Stimulated activated naive CD8-positive, alpha-beta T cell treated with anti-CD3 and anti-CD28 coated beads, Interleukin-15, Interleukin-2, amounts not matched to agents 100 U/mL and 50 U/mL, for 24 hours (primary cell): ENCODE results near the gene EVPLL.
"Not testable (repeated sequence)": the region's sequence is repeated elsewhere in the genome, so short reads cannot be mapped to it uniquely, and the experiment has no call there.

ENCODE experiments used
- ATAC-seq: fragments of 150-1000 bp; cut with Tn5 transposase; one replicate; pipeline ENCODE4 v1.10.0; 2021
- DNase-seq: peaks from one replicate; pipeline ENCODE4 v3.0.0; 2021

The EVPLL gene

DNA sequence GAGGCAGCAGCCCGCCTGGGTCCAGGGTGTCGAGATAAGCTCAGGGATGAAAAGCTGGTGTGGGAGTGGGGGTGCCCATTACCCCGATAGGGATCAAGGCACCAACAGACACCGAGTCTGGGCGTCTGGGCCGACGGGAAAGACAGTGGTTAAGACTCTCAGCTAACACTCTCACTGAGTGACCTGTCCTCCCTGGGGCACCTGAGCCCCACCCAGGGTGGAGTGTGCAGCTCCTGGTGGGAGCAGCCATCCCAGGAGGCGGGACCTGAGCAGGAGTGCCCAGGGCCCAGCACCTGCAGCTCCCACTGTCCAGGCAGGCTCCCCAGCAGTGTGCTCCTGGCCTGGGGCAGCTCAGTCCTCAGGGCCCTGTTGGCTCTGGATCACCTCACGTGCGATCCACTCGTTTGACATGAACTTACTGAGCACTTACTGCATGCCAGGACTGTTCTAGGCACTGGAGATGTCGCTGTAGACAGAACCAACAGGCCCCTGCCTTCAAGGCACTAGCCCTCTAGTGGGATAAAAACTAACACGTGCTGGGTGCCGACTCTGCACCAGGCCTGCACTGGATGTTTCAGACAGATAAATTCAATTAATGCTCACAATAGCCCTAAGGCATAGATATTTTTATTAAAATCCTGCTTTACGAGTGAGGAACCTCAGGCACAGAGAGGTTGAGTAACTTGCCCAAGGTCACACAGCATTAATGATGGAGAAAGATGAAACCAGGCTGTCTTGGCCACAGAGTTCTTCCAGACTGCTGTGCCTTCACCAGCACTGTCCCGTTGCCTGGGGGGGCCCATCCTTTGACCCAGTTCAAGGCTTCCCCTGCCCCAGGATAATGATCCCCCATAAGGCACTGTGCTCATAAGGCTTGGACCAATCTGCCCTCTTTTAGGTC, 1.9 kb downstream of the EVPLL start:
- DNase-seq (no peak), ATAC-seq (no peak)

DNA sequence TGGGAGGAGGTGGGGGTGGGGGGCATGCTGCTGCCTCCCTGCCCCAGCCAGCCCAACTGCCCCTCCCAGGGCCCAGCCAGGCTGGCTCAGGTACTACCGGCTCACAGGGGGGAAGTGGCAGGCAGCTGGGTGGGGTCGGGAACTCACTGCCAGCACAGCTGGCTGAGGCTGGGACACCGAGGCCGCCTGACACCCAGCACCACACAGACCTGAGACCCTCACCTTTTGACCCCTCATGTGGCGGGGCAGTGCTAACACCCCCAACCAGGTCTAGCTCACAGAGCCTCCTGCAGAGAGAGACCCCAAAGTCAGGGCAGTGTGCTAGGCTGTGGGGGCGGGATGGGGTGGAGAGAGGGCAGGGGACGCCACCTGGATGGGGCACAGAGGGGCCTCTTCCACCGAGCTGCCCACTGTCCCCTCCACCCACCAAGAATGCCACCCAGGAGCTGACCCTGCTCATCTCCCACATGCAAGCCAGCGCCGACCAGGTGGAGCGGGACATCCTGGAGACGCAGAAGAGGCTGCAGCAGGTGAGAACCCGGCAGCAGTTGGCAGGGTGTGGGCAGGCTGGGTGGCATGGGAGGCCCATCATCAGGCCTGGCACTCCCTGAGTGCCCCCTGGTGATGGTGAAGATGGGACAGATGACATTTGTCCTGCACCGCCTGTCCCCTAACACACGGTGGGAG, 3.0 kb downstream of the EVPLL start:
- no peak for DNase-seq
- no peak for ATAC-seq

DNA sequence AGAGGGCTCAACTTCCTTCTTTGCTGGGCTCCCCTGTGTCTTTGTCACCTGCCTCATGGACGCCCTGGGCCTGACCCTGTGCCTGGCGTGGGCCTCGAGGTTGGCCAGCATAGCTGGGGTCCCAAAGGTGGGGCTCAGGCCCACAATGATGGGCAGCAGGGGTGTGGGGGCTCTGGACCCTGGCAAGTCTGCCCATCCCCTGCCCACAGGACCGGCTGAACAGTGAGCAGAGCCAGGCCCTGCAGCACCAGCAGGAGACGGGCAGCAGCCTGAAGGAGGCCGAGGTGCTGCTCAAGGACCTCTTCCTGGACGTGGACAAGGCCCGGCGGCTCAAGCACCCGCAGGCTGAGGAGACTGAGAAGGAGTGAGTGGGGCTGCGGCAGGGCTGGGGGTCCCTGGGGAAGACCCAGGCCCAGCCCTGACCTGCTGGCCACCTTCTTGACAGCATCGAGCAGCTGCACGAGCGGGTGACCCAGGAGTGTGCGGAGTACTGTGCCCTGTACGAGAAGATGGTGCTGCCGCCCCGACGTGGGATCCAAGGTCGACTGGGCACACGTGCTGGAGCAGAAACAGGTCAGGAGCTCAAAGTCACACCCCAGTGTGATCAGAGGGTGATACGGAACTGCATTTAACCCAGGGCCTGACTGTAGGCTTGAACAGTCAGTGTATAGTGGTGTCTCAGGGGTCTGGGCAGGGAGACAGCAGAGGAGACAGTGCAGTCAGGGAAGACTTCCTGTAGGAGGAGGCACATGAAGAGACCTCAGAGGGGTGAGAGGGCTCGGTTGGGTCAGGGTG, 3.8 kb downstream of the EVPLL start:
- ATAC-seq (no peak), DNase-seq (no peak)

DNA sequence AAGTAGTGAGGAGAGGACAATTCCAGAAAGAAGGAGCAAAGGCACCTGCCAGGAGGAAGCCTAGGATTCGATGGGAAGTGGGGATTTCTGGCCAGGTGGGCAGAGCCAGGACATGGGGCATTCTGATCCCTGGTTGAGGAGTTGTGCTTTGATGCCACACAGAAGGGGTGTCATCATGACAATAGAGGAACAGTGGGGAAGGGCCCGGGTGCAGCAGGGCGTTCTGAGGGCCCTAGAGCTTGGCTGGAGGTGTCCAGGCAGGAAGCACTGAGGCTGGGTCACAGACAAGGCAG, 4.3 kb downstream of the EVPLL start:
- DNase-seq = no peak
- ATAC-seq = no peak

DNA sequence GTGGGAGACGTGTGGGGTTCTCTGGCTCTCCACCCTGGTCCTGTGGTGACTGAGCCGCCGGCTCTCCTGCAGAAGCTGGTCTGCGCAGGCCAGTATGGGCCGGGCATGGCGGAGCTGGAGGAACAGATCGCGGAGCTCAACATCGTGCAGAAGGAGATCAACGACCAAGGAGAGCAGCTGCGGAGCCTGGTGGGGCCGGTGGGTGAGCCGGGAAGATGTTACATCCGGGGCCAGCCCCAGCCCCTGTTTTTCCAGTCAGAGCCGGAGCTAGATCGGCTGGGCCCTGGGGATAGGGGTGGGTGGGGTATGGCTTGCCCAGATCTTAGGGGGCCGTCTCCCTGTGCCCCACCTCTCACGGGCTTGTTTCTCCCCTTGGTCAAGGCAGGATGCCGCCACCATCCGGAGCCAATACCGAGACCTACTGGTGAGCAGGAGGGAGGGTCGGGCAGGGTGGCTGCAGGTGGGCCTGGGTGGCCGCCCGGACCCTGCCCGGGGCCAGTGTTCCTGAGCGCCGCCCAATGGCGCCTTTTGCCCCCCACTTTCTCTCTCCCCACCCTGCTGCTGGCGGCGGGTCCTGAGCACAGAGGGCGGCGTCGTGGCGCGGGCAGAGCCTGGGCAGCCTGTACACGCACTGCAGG, 5.0 kb downstream of the EVPLL start:
- ATAC-seq = no peak

DNA sequence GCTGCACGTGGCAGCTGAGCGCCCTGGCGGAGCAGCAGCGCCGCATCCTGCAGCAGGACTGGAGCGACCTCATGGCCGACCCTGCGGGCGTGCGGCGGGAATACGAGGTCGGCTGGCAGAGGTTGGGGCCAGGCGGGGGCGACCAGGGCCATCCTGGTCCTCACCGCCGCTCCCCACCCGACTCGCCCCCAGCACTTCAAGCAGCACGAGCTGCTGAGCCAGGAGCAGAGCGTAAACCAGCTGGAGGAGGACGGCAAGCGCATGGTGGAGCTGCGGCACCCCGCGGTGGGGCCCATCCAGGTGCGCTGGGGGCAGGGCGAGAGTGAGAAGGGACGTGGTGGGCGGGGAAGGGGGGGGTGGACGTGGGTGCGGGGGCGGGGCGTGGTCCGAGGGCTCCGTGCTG, 5.5 kb downstream of the EVPLL start:
- ATAC-seq = peak; percentile 38
- DNase-seq = not testable (repeated sequence)

More for the DNA sequence above, 5.0 kb downstream of the EVPLL start:
- DNase-seq = no peak

DNA sequence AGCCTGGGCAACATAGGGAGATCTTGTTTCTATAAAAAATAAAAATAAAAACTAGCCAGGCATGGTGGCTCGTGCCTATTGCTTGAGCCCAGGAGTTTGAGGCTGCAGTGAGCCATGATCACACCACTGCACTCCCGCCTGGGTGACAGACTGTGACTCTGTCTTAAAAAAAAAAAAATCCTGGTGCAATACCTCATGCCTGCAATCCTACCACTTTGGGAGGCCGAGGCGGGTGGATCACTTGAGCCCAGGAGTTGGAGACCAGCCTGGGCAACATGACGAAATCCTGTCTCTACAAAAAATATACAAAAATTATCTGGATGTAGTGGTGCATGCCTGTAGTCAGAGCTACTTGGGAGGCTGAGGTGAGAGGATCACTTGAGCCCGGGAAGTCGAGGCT, 6.7 kb downstream of the EVPLL start:
- ATAC-seq, DNase-seq: not testable (repeated sequence)

DNA sequence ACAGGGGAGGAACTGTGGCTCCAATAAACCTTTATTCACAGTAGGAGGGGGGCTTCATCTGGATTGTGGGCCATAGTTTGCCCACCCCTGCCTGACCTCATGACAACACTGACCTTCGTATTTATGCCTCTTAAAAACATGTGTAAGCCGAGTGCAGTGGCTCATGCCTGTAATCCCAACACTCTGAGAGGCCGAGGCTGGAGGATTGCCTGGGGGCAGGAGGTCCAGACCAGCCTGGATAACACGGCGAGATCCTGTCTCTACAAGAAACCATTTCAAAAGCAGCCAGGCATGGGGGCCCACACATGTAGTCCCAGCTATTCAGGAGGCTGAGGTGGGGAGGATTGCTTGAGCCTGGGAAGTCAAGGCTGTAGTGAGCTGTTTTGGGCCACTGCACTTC, 10.0 kb downstream of the EVPLL start:
- not testable (repeated sequence) for DNase-seq, ATAC-seq

DNA sequence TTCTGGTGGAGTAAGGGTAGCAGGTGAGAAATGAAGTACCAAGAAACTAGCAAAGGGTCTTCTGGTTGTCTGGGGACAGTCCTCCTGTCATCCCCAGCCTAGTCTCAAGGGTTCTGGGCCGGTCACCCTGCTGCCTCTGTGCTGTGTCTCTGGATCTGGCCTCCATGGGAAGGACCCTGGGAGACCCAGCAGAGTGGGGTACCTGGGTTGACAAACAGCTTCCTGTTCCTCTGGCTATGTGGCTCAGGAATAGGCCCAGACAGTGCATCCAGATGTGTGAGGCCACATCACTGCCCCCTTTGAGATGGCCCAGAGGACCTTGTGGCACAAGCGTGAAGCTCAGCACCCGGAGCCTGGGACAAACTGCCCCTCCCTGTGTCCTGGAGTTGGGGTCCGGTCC, 10.7 kb downstream of the EVPLL start:
- DNase-seq, ATAC-seq: not testable (repeated sequence)

DNA sequence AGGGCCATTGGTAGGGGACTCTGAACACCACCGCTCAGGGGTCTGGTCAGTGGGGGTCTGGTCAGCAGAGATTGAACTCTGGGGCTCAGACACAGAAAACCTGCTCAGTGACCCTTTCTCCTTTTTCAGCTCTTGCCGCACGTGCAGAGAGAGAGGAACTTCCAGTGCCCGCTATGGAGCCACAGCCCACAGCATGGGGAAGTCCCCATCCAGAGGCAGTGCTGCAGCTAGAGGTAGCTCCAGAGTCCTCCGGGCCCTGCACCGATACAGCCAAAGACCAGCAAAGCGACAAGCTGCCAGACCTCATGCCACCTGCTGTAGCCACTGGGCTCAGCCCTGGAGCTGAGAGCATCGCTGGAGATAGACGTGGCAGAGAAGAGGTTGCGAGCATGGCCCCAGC, 11.2 kb downstream of the EVPLL start:
- not testable (repeated sequence) for DNase-seq
- peak; percentile 50 for ATAC-seq

DNA sequence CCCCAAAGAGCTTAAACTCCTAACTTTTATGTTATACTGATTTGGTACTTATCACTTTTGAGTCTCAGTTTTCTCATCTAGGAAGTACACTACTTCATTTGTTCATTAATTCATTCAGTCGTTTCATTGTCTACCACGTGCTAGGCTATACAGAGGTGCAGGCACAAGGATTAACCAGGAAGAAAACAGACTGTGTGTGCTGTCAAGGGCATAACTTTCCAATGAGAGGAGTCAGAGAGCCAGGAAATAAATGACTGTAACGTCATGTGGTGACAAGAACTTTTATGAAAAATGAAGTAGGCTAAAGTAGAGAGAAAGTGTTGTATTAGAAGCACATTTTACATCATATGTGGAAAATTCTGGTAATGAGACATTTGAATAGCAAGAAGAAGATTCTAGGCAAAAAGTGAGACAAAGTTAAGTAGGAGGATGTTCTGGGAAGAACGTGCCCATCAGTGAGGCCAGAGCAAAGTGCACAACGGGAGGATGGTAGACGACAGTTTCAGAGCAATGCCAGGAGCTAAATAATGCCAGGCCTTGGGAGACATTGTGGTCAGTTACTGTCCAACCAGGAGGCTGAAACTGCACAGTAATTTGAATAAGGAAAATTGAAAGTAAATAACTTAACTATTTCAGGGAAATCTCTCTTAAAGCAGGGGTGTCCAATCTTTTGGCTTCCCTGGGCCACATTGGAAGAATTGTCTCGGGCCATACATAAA, 24.5 kb downstream of the EVPLL start:
- not testable (repeated sequence) for ATAC-seq

DNA sequence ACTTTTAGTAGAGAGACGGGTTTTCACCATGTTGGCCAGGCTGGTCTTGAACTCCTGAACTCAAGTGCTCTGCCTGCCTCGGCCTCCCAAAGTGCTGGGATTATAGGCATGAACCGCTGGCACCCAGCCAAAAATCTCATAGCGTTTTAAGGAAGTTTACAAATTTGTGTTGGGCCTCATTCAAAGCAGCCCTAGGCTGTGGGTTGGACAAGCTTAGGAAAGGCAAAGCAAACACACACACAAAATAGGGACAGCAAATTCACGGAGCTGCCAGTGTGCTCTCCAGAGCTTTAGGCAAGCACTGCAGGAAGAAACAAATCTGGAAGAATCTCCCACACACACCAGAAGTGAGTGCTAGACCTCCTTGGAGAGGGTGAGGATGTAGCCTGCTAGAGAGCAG, 25.6 kb downstream of the EVPLL start:
- not testable (repeated sequence) for DNase-seq, ATAC-seq

More for the DNA sequence above, 24.5 kb downstream of the EVPLL start:
- not testable (repeated sequence) for DNase-seq

DNA sequence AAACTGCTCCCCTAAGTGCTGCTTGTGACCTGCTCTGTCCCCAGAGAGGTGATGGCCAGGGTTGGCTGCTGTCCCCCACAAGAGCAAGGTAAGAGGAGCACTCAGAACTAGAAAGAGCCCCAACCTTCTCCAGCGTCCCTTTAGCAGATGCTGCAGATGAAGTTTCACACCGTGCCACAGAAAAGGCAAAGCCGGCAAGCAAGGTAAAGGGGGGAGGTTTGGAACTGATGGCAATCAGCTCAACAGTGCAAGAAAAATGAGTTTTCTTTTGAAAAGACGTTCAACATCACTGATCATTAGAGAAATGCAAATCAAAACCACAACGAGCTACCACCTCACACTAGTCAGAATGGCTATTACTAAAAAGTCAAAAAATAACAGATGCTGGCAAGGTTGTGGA, 26.0 kb downstream of the EVPLL start:
- DNase-seq = not testable (repeated sequence)

DNA sequence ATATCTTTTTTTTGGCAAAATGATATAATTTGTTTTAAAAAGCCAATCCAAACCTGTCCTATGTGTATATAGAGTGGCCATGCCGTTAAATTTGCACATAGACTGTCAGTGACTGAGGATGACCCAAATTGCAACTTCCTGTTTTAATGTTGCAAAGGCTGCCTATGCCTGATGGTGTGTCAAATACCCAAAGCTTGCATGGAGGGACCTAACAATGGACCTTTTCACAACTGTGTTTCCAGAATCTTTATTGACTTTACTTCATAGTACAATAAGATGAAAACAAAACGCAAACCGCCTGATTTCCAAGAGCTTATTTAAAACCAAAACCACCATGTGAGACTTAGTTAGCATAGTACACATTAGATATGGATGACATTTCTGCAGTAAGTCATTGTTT, 31.3 kb downstream of the EVPLL start:
- ATAC-seq, DNase-seq: not testable (repeated sequence)

More for the DNA sequence above, 26.0 kb downstream of the EVPLL start:
- ATAC-seq = not testable (repeated sequence)

DNA sequence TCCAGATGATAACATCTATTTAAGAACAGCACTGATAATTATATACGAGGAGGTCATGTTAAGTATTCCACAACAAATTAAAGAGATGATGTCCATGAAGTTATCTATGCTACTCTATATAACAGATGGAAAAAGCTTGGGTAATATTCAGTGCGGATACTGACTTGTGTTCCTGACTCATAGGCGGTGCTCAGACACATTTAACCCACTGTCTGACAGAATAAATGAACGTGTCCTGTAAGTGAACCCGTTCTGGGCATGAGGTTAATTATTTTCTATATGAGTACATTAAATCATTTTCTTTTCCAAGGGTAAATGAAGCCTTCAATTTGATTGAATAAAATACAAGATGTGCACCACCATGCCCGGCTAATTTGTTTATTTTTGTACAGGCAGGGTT, 31.7 kb downstream of the EVPLL start:
- DNase-seq = not testable (repeated sequence)
- ATAC-seq = peak; percentile 17

DNA sequence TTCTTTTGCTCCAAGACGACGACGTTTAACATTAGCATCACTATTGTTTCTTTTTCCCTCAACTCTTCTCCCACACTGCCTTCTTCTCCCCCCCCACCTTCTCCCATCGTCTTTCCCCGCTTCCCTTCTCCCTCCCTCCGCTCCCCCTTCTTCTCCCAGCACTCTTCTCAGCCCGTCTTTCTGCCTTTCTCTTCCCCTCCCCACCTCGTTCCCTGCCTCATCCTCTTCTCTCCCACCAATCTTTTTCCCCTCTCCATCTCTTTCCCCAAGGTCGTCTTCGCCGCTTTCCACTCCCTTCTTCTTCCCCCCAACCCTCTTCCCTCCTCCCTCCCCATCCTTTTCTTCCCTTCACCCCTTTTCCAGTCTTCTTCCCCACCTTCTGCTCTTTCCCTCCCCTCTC, 33.2 kb downstream of the EVPLL start:
- DNase-seq, ATAC-seq: not testable (repeated sequence)

DNA sequence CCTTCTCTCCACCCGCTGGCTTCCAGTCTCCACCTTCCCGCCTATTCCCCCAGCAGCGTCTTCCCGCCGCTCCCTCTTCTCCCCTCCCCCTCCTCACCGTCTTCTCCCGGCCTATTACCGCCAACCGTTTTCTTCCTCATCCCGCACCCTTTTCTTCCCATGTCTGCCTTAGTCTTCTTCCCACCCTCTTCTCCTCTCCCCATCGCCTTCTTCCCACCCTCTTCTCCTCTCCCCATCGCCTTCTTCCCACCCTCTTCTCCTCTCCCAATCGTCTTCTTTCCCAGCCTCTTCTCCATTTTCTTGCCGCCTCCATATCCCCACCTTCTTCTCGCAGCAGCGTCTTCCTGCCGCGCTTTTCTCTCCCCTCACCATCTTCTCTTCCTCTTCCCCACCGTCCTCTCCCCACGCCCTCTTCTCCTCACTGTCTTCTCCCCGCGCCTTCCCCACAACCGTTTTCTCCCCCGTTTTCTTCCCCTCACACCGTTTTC, 33.8 kb downstream of the EVPLL start:
- DNase-seq (peak; percentile 30), ATAC-seq (peak; percentile 50)

DNA sequence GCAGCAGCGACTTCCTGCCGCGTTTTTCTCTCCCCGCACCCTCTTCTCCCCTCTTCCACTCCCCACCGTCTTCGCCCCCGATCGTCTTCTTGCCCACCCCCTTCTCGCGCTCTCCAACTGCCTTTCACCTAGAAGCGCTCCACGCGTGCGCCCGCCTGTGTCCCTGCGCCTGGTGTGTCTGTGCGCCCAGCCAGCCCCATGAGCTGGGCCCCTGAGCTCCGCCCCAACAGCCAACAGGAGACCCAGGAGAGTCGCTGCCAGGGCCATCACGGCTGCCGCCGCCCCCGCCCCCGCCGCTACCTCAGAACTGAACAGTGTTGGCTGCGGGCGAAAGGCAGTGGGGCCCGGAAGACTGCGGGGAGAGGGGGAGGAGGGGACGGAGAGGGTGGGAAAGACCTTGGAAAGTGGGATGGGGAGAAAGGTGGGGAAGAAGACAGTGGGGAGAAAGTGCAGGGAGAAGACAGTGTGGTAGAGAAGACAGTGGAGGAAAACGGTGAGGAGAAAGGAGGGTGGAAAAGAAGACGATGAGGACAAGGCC, 34.5 kb downstream of the EVPLL start:
- ATAC-seq = peak; percentile 98
- not testable (repeated sequence) for DNase-seq

DNA sequence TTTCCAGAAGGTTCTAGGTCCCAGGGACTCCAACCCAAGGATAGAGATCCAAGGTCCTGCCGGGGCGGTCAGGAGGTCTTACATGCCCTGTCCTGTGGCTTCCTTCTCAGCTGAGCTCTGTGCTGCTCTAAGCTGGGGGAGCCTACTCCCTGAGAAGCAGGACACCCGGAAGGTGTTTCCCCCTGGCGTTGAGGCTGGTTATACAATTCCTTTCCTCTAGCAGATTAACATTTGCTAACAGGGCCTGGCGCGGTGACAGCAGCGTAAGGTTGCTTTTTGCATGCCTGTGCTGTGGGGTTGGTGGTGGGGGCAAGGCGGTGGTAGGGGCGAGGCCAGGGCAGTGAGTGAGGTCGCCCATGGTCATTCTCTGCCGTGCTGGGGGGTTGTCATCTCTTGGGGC, 43.9 kb downstream of the EVPLL start:
- ATAC-seq, DNase-seq: not testable (repeated sequence)

DNA sequence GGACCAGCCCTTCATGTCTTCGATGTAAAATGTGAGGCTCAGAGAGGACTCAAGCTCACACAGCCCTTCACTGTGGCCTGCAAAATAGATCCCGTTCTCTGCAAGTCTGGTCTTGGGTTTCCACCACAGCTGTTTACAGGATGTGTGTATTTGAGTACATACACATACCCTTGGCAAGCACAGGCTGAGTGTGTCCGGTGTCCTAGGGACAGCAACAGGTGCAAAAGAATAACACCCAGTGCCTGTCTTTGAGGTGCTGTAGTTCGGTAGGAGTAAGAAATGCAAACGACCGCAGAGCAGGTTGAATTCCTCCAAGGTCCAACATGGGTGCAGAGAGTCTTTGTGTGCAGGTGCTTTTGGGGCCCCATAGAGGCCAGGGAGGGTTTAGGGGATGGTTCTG, 44.9 kb downstream of the EVPLL start:
- DNase-seq, ATAC-seq: not testable (repeated sequence)

DNA sequence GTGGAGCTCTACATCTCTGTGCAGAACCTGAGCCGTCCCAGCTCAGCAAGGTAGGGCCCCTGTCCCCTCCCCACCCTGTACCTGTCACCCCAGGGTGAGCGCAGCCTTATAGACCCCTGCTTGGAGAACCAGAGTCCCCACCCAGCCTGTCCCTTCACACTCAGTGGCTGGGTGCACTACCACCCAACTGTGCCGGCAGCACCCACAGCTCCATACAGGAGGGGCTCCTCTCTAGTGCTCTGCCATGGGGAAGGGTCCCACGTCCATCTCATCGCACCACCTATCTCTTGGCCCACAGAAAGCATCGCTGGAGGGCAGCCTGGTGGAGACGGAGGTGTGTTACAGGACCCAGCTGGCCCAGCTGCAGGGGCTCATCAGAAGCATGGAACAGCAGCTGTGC, 45.4 kb downstream of the EVPLL start:
- ATAC-seq, DNase-seq: not testable (repeated sequence)
